DND-41 (cell line): Measurements from ENCODE around the gene L3MBTL3.
"Not testable (repeated sequence)": the region's sequence is repeated elsewhere in the genome, so short reads cannot be mapped to it uniquely, and the experiment has no call there.

Experiments used
- ATAC-seq: fragments of 200-7000 bp; cut with Tn5 transposase; 3 replicates; pipeline ENCODE4 v1.9.1; 2021; ENCODE audit warnings: low read depth; ENCODE audit not compliant: insufficient read depth
- DNase-seq: peaks from one replicate; pipeline ENCODE4 v3.0.0-alpha.2; 2020
- H2AFZ ChIP-seq: 2 replicates; pipeline ENCODE4 v1.6.0; 2012; ENCODE audit warnings: low read depth, low read length
- H3K27ac ChIP-seq: 2 replicates; pipeline ENCODE4 v1.5.1; 2012; ENCODE audit warnings: low read length, inconsistent platforms
- H3K27me3 ChIP-seq: fragments of 200-600 bp; sonication (generic); 2 replicates; pipeline ENCODE4 v1.6.0; 2012; ENCODE audit warnings: low read length, mild to moderate bottlenecking, inconsistent platforms; ENCODE audit not compliant: insufficient read depth, poor library complexity
- H3K36me3 ChIP-seq: 2 replicates; pipeline ENCODE4 v1.5.1; 2012; ENCODE audit warnings: low read length, inconsistent platforms; ENCODE audit not compliant: insufficient read depth
- H3K4me1 ChIP-seq: 2 replicates; pipeline ENCODE4 v1.5.1; 2012; ENCODE audit warnings: mild to moderate bottlenecking, low read length; ENCODE audit not compliant: insufficient read depth
- H3K4me2 ChIP-seq: 2 replicates; pipeline ENCODE4 v1.6.0; 2012; ENCODE audit warnings: mild to moderate bottlenecking, moderate library complexity, low read length, inconsistent platforms; ENCODE audit not compliant: insufficient read depth
- H3K4me3 ChIP-seq, 2 experiments: fragments of 200-600 bp in 1 of 2; shearing (Covaris generic) in 1 of 2; 2 replicates each; pipeline ENCODE4 v1.5.1; 2012 to 2016; ENCODE audit warnings: inconsistent platforms in 2 of 2, low read length in 2 of 2, mild to moderate bottlenecking in 2 of 2, low read depth in 1 of 2, moderate library complexity in 1 of 2
- H3K79me2 ChIP-seq: 2 replicates; pipeline ENCODE4 v1.6.0; 2012; ENCODE audit warnings: low read length, inconsistent platforms; ENCODE audit not compliant: insufficient read depth
- H3K9ac ChIP-seq: 2 replicates; pipeline ENCODE4 v1.6.0; 2012; ENCODE audit warnings: low read depth, mild to moderate bottlenecking, inconsistent platforms, low read length, moderate library complexity
- H3K9me3 ChIP-seq: 2 replicates; pipeline ENCODE4 v1.5.1; 2012; ENCODE audit warnings: low read length, moderate library complexity, mild to moderate bottlenecking, inconsistent platforms; ENCODE audit not compliant: insufficient read depth, severe bottlenecking
- H4K20me1 ChIP-seq: 2 replicates; pipeline ENCODE4 v1.6.0; 2012; ENCODE audit warnings: low read length; ENCODE audit not compliant: insufficient read depth
- EZH2 ChIP-seq: IDR thresholded peaks from 3 replicates; pipeline ENCODE4 v1.6.1; 2012; ENCODE audit warnings: borderline replicate concordance, low read depth, mild to moderate bottlenecking, moderate library complexity, low read length, inconsistent platforms; ENCODE audit not compliant: severe bottlenecking
- TF ChIP-seq, protein P1 (sequence below): IDR thresholded peaks from 2 replicates; pipeline ENCODE4 v1.5.1; 2012; ENCODE audit warnings: borderline replicate concordance, low read length, moderate library complexity, mild to moderate bottlenecking; ENCODE audit not compliant: poor library complexity, severe bottlenecking; ENCODE audit errors: extremely low read depth

Gene L3MBTL3

DNA sequence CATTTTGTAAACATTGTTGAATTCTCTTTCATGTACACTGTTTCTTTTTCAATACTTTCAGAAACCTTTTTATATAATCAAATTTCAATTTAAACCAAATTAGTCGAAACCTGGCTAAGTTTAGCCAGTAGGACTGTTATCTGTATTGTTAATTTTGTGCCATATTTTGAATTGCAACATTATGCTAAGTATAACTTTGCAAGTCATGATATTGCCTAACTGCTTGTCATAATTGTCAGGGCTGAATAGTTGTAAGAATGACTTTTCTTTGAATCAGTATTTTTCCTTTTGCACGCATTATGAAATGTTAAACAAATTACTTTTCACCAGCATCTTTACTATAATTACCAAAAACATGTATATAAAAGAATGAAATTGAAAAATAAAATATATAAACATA is 121.7 kb downstream of the L3MBTL3 start:
- H3K27me3 ChIP-seq: no peaks in the 10 kb centered on the region
- no peaks in the 10 kb centered on the region for H3K79me2 ChIP-seq
- no peak overlapping the region for H2AFZ ChIP-seq
- H3K36me3 ChIP-seq: no peaks in the 10 kb centered on the region
- no peak overlapping the region for H3K9ac ChIP-seq
- no peak for TF ChIP-seq EZH2
- TF ChIP-seq, protein P1, sequence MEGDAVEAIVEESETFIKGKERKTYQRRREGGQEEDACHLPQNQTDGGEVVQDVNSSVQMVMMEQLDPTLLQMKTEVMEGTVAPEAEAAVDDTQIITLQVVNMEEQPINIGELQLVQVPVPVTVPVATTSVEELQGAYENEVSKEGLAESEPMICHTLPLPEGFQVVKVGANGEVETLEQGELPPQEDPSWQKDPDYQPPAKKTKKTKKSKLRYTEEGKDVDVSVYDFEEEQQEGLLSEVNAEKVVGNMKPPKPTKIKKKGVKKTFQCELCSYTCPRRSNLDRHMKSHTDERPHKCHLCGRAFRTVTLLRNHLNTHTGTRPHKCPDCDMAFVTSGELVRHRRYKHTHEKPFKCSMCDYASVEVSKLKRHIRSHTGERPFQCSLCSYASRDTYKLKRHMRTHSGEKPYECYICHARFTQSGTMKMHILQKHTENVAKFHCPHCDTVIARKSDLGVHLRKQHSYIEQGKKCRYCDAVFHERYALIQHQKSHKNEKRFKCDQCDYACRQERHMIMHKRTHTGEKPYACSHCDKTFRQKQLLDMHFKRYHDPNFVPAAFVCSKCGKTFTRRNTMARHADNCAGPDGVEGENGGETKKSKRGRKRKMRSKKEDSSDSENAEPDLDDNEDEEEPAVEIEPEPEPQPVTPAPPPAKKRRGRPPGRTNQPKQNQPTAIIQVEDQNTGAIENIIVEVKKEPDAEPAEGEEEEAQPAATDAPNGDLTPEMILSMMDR: no peak
- H3K4me1 ChIP-seq: no peaks in the 10 kb centered on the region
- H3K4me2 ChIP-seq: no peak overlapping the region
- ATAC-seq (no peak), DNase-seq (no peak)
- no peak overlapping the region for H3K27ac ChIP-seq
- no peaks in the 10 kb centered on the region for H4K20me1 ChIP-seq
- H3K4me3 ChIP-seq: no peak overlapping the region
- H3K9me3 ChIP-seq: no peaks in the 10 kb centered on the region

DNA sequence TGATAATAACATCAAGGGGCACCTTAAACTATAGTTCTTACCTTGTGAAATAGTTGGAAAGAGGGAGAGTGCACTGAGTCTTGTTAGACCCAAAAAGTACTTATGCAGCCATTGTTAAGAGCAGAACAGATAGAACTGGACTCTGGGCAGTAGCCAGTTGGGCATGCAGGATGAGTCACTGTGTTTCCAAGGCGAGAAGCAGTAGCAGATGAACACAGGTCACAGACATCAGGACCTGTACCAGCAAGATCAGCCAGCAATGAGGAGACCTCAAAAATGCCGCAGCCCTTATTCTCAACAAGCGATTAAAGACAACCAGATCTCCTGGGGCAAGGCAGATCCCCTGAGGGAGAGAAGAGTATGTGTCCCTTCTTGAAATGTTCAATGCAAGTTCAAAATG is 125.3 kb downstream of the L3MBTL3 start:
- peaks cover 2% of the 10 kb centered on the region for H3K27me3 ChIP-seq
- H3K27ac ChIP-seq: no peak overlapping the region
- no peaks in the 10 kb centered on the region for H3K79me2 ChIP-seq
- H3K36me3 ChIP-seq: no peaks in the 10 kb centered on the region
- no peak overlapping the region for H2AFZ ChIP-seq
- ATAC-seq (no peak), DNase-seq (no peak)
- H3K4me1 ChIP-seq: no peaks in the 10 kb centered on the region
- H4K20me1 ChIP-seq: no peaks in the 10 kb centered on the region
- H3K9ac ChIP-seq: no peak overlapping the region
- H3K9me3 ChIP-seq: no peaks in the 10 kb centered on the region
- no peak for TF ChIP-seq EZH2
- H3K4me3 ChIP-seq: no peak overlapping the region
- H3K4me2 ChIP-seq: no peak overlapping the region

DNA sequence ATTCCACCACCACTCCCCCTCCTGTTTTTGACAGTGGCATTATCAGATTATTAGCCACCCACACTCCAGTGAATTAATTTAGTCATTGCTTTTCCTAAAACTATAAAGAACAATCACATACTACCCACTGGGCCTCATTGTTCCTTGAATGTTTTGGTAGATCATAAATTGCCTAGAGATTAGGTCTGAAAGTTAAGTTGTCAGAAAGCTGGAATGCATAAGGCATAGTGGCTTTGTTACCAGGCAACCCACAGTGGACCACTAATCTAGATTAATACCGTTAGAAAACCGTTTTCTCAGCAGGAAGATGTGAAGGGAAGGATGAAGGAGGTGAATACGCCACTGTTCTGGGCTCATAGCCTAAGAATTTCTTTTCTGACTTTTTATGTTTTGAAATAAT is 128.7 kb downstream of the L3MBTL3 start:
- Histone ChIP-seq H4K20me1 (no peaks in the 10 kb centered on the region), H2AFZ (no peak overlapping the region), H3K4me3 (no peak overlapping the region), H3K9me3 (no peaks in the 10 kb centered on the region), H3K4me1 (no peaks in the 10 kb centered on the region), H3K9ac (no peak overlapping the region), H3K79me2 (no peaks in the 10 kb centered on the region), H3K27me3 (peaks cover 2% of the 10 kb centered on the region), H3K36me3 (no peaks in the 10 kb centered on the region), H3K27ac (no peak overlapping the region), H3K4me2 (no peak overlapping the region)
- no peak for ATAC-seq
- DNase-seq: no peak
- TF ChIP-seq, protein P1: no peak
- no peak for TF ChIP-seq EZH2

DNA sequence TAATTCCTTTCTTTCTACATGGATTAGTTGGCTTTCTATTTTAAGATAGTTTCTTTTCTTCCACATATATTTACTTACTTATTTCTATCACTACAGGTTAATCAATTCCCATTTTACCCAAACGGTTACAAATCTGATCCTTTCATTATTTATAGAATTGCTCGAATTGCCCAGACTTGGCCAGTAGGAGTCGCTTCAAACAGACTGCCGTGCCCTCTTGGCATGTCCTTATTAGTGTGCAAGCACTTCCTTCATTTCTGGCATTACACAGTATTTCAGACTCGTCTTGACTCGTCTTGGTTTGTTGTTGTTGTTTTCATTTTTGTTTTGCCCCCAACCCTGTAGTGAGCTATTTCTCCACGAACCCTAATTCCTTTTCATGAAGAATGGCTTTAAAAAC is 129.8 kb downstream of the L3MBTL3 start:
- H3K79me2 ChIP-seq: no peaks in the 10 kb centered on the region
- peaks cover 2% of the 10 kb centered on the region for H3K27me3 ChIP-seq
- H3K36me3 ChIP-seq: no peaks in the 10 kb centered on the region
- H3K4me1 ChIP-seq: no peaks in the 10 kb centered on the region
- DNase-seq (no peak), ATAC-seq (no peak)
- no peak overlapping the region for H3K4me2 ChIP-seq
- no peak overlapping the region for H3K4me3 ChIP-seq
- H3K9me3 ChIP-seq: no peaks in the 10 kb centered on the region
- no peak overlapping the region for H3K9ac ChIP-seq
- H2AFZ ChIP-seq: no peak overlapping the region
- no peaks in the 10 kb centered on the region for H4K20me1 ChIP-seq
- no peak overlapping the region for H3K27ac ChIP-seq
- no peak for TF ChIP-seq EZH2
- TF ChIP-seq, protein P1: peak; percentile 39

DNA sequence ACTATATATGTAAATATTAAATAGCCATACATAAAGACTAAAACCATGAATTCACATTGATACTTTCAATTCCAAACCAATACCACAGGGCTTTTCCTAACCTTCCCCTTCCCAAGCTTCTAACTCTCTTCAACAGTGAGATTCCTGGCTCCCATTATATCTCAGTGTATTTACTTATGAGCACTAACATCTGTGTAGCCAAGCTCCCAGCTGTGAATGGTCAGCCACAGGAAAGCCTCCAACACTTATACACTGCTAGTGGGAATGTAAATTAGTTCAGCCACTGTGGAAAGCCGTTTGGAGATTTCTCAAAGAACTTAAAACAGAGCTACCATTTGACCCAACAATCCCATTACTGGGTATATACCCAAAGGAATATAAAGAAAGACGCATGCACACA is 130.6 kb downstream of the L3MBTL3 start:
- H3K4me1 ChIP-seq, H3K79me2 ChIP-seq, ATAC-seq, DNase-seq, H2AFZ ChIP-seq, H3K27me3 ChIP-seq, H3K4me3 ChIP-seq, H3K27ac ChIP-seq, H3K4me2 ChIP-seq, H3K9me3 ChIP-seq, H4K20me1 ChIP-seq, H3K9ac ChIP-seq, H3K36me3 ChIP-seq: not testable (repeated sequence)
